Hepatocyte (in vitro differentiated cells): ENCODE data around the gene MAGI1.

ENCODE experiments used
- EZH2 ChIP-seq: fragments of 200-600 bp; sonication (generic); IDR thresholded peaks from 2 replicates; pipeline ENCODE4 v1.6.1; 2016; ENCODE audit warnings: antibody characterized with exemption, mild to moderate bottlenecking, borderline replicate concordance
- TF ChIP-seq, protein P1 (sequence below): fragments of 200-600 bp; sonication (generic); IDR thresholded peaks from 2 replicates; pipeline ENCODE4 v1.5.1; 2016; ENCODE audit warnings: antibody characterized with exemption, mild to moderate bottlenecking; ENCODE audit not compliant: poor library complexity

DNA sequence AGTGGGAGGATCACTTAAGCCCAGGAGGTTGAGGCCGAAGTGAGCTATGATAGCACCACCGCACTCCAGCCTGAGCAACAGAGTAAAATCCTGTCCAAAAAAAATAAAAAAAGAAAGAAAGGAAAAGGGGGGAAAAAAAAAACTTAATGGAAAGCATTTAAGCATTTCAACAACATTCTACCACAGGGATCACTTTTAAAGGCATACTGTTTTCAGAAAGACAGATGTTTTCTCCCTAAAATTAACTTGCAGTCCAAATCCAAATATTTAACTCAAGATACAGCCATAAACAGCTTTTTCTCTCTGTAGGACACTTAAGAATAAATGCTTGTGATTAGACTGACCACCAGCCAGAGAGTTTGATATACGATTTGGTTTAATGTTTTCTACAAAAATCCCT lies 141.0 kb downstream of the MAGI1 start:
- TF ChIP-seq, protein P1, sequence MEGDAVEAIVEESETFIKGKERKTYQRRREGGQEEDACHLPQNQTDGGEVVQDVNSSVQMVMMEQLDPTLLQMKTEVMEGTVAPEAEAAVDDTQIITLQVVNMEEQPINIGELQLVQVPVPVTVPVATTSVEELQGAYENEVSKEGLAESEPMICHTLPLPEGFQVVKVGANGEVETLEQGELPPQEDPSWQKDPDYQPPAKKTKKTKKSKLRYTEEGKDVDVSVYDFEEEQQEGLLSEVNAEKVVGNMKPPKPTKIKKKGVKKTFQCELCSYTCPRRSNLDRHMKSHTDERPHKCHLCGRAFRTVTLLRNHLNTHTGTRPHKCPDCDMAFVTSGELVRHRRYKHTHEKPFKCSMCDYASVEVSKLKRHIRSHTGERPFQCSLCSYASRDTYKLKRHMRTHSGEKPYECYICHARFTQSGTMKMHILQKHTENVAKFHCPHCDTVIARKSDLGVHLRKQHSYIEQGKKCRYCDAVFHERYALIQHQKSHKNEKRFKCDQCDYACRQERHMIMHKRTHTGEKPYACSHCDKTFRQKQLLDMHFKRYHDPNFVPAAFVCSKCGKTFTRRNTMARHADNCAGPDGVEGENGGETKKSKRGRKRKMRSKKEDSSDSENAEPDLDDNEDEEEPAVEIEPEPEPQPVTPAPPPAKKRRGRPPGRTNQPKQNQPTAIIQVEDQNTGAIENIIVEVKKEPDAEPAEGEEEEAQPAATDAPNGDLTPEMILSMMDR, result no peak
- no peak for TF ChIP-seq EZH2
